Panc1 (cell line): ENCODE data around the gene PRKG1.

ENCODE experiments used
- POLR2AphosphoS5 ChIP-seq: IDR thresholded peaks from 2 replicates; pipeline ENCODE4 v1.6.1; 2012; ENCODE audit warnings: mild to moderate bottlenecking, low read depth, low read length, moderate library complexity
- SIN3A ChIP-seq: IDR thresholded peaks from 2 replicates; pipeline ENCODE4 v1.6.1; 2012; ENCODE audit warnings: low read depth, mild to moderate bottlenecking, low read length, moderate library complexity, borderline replicate concordance; ENCODE audit not compliant: insufficient read depth
- TF ChIP-seq, protein P1 (sequence below), 2 experiments: IDR thresholded peaks; 2 replicates each; pipeline ENCODE4 v1.6.1; 2011 to 2012; ENCODE audit warnings: low read depth in 2 of 2, control low read depth in 1 of 2, low read length in 1 of 2, mild to moderate bottlenecking in 1 of 2, moderate library complexity in 1 of 2; ENCODE audit not compliant: insufficient read depth in 1 of 2
- TF ChIP-seq, protein P2 (sequence below): fragments of 450-650 bp; IDR thresholded peaks from 2 replicates; pipeline ENCODE4 v1.5.1; 2017; ENCODE audit warnings: mild to moderate bottlenecking

- TF ChIP-seq, protein P1, sequence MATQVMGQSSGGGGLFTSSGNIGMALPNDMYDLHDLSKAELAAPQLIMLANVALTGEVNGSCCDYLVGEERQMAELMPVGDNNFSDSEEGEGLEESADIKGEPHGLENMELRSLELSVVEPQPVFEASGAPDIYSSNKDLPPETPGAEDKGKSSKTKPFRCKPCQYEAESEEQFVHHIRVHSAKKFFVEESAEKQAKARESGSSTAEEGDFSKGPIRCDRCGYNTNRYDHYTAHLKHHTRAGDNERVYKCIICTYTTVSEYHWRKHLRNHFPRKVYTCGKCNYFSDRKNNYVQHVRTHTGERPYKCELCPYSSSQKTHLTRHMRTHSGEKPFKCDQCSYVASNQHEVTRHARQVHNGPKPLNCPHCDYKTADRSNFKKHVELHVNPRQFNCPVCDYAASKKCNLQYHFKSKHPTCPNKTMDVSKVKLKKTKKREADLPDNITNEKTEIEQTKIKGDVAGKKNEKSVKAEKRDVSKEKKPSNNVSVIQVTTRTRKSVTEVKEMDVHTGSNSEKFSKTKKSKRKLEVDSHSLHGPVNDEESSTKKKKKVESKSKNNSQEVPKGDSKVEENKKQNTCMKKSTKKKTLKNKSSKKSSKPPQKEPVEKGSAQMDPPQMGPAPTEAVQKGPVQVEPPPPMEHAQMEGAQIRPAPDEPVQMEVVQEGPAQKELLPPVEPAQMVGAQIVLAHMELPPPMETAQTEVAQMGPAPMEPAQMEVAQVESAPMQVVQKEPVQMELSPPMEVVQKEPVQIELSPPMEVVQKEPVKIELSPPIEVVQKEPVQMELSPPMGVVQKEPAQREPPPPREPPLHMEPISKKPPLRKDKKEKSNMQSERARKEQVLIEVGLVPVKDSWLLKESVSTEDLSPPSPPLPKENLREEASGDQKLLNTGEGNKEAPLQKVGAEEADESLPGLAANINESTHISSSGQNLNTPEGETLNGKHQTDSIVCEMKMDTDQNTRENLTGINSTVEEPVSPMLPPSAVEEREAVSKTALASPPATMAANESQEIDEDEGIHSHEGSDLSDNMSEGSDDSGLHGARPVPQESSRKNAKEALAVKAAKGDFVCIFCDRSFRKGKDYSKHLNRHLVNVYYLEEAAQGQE (IDR thresholded peaks at IDR 0.05; ENCODE audit: insufficient read depth in 1 of 2, low read depth in 2 of 2, low read length in 1 of 2), result no peak
- TF ChIP-seq, protein P2, sequence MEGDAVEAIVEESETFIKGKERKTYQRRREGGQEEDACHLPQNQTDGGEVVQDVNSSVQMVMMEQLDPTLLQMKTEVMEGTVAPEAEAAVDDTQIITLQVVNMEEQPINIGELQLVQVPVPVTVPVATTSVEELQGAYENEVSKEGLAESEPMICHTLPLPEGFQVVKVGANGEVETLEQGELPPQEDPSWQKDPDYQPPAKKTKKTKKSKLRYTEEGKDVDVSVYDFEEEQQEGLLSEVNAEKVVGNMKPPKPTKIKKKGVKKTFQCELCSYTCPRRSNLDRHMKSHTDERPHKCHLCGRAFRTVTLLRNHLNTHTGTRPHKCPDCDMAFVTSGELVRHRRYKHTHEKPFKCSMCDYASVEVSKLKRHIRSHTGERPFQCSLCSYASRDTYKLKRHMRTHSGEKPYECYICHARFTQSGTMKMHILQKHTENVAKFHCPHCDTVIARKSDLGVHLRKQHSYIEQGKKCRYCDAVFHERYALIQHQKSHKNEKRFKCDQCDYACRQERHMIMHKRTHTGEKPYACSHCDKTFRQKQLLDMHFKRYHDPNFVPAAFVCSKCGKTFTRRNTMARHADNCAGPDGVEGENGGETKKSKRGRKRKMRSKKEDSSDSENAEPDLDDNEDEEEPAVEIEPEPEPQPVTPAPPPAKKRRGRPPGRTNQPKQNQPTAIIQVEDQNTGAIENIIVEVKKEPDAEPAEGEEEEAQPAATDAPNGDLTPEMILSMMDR, result no peak
- TF ChIP-seq SIN3A (no peak), POLR2AphosphoS5 (no peak)
Measured at GRCh38 chr10:51683031-51683691, 608.9 kb downstream of the PRKG1 start.
